GM20000 (cell line): ENCODE data around the gene MLPH.

Source experiments
- DNase-seq: peaks from one replicate; pipeline ENCODE4 v3.0.0; 2012; ENCODE audit warnings: low spot score
- CTCF ChIP-seq: IDR thresholded peaks from 2 replicates; pipeline ENCODE4 v1.5.1; 2012; ENCODE audit warnings: mild to moderate bottlenecking, control low read depth; ENCODE audit errors: extremely low read depth, missing control alignments

The MLPH gene

DNA sequence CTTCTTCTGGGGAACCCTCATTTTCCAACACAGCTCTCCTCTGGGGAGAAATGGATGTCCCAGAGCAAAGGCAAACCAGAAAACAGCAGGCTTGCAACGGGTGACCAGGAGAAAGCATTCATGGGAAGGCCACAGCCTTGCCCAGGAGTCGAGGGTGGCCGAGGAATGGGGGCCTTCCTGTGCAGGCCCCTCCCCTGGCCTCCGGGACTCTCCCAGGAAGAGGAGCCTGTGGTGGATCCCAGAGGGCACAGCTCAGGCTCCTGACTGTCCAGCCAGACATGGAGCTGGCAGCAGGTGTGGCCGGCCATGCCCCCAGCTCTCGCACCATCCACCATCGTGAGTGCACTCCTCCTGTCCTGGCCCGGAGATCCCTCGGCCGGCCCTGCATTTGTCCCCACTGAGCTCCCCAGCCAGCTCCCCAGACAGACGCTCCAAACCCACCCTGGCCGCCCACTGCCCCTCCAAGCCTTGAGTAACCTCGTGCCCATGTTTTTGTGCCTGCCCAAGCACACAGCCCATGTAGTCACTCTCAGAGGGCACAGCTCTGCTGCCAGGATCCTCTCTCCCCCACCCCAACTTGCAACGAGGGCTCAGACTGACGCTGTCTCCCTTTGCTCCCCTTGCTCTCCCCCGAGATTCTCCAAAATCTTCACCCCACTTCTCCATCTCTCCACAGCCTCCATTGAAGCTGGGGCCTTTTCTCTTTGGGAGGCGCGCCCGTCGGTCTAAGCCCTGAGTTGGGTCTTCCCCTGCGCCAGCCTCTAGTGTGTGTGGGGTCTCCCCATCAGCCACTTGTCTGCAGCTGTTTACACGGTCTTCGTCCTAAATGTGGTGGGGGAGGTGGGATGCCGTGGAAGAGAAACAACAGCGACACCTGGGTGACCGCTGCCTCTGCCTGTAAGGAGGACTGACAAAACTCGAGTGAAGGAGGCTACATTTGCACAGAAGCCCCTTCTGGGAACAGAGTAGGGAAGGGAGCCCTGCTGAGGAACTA is 89.1 kb downstream of the MLPH start:
- TF ChIP-seq CTCF, result no peak
- DNase-seq, result no peak

DNA sequence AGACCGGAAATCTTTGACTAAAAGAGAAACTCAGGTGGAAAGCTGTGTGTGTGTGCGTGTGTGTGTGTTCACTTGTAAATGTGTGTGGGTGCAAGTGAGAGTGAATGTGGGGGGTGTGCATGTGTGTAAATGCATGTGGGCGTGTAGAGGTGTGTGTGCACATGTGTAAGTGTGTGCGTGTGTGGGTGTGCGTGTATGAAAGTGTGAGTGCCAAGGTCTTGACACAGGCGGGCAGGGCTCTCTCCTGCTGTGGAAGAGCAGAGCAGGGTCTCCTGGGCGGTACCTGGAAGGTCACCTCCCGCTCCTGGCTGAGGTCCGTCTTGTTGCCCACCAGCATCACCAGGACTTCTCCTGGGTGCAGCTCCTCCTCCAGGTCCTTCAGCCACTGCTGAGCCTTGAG is 89.9 kb downstream of the MLPH start:
- no peak for DNase-seq
- no peak for TF ChIP-seq CTCF

GRCh38 chr2:237577458-237577857 is 90.4 kb downstream of the MLPH start:
- DNase-seq, result no peak
- TF ChIP-seq CTCF, result no peak

DNA sequence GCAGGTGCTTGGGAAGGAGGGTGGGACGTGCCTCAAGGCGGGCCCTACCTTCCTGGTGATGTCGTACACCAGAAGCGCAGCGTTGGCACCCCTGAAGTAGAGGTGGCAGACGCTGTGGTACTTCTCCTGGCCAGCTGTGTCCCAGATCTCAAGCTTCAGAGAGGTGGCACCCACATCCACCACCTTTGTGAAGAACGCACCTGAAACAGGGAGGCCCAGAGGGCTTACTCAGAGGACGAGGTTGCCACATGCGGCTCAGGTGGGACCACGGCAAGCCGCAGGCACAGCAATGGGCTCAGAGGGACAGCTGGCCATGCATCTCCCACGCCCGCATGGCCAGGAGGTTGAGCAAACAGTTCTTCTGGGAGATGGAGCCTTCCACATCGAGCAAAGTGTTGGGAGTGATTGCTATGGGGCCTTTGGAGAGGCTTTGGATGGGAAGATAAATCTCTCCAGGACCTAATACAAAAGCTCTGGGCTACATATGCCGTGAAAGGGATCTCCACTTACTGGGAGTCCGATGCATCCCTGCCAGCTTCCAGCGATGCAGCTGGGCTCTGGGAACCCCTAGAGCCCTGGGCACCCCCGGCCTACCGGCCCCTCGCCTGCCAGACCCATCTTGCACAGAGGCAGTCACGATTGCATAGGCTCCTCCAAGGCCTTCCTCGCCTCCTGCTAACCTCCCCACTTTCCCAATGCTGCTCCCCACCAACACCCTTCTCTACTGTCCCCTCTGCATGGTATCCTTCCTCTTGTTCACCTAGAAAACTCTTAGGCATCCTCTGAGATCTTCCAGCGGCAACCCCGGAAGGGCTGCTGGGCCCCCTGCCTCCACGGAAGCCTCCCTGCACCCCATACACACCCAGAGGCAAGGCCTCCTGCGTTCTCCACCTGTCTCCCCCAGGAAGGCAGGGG is 91.2 kb downstream of the MLPH start:
- TF ChIP-seq CTCF, result no peak
- DNase-seq, result no peak

GRCh38 chr2:237581326-237581725 is 94.3 kb downstream of the MLPH start:
- TF ChIP-seq CTCF, result no peak
- no peak for DNase-seq

GRCh38 chr2:237581751-237582746 is 95.0 kb downstream of the MLPH start:
- TF ChIP-seq CTCF, result peak; percentile 14
- peak; percentile 60 for DNase-seq
